ENCODE results near the gene AKAP7.

AKAP7 gene

GRCh38 chr6:131199568-131200272 lies 64.5 kb downstream of the AKAP7 start:
- DNase-seq (ENCODE audit: low read depth), result peak; percentile 58

DNA sequence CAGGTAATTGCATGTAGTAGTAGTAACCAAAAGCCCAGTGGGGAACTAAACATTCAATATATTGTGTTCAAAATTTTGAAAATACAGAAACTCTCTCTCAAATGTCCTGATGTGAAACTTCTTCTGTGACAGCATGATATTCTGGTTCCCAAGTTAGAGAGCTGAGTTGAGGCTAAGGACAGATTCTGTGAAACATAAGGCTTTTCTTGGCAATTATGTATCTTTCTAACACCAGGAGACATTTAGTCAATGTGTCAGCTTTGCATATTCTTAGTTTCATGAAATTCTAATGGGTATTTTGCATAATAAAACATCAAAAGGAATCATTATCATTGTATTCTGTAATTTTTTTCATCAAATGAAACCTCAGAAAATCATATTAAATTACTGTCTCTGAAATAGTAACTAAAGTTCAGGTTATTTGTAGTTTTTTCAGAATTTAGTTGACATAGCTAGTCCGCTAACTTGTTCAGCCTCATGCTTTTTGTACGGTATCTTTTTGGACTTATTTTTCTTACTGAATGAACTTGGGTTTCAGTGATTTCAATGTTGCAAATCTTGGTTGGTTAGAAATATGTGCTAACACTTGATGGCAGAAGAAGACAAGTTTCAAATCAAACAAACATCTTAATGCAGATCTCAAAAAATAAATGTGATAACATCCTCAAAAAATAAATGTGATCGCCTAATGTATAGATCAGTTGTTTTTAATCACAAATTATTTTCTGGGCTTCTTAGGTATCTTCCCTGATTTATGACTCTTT lies 70.4 kb downstream of the AKAP7 start:
- DNase-seq (ENCODE audit: low read depth), result no peak

DNA sequence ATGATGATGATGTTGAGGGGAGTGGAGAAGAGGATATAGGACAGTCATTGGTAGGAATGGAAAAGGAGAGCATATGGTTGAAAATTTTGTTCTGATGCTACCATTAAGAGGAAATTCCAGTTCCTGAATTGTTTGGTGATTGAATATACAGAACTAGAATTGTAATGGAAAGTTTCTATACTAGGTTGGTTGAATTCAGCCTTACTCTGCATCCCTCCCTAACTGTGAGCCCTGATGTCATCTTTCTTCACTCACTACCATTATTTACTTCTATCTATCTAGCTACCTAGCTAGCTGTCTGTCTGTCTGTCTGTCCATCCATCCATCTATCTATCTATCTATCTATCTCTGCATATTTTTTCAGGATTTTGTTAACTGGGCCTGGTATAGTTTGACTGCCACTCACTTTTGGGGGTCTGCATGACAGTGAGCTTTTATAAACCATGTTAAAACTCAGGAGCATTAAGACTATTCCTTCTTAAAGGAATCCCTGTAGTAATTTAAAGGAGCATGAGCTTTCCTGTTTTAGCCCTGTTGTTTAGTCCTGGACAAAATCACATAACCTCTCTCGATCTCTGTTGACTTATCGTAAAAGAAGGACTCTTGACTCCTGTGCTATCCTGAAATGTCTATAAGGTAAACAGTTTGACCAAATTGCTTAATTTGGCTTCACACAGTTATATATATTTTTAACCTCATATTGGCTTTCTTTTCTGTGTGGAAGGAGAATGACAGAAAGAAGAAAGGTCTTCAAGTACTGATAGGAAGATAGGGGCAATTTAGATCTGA lies 71.4 kb downstream of the AKAP7 start:
- no peak for DNase-seq (ENCODE audit: low read depth)

- no peak for DNase-seq (ENCODE audit: low read depth)
Measured at GRCh38 chr6:131208787-131209186, 73.5 kb downstream of the AKAP7 start.

GRCh38 chr6:131210469-131210868 lies 75.2 kb downstream of the AKAP7 start:
- DNase-seq (ENCODE audit: low read depth), result no peak

DNA sequence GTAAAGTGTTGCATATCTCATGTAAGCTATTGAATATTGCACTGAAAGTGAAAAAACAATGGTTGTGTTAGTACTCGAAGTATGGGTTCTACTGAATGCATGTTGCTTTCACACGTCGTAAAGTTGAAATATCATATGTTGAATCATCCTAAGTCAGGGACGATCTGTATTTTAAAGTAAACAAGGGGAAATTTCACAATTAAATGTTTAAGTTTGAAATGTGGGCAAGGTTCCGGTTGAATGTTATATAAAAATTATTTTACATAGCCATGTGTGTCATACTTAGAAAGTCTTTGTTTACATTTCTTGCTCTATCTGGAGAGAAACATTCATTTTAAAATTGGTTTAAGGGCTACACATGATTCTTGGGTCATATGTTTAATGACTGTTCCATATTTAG lies 76.8 kb downstream of the AKAP7 start:
- DNase-seq (ENCODE audit: low read depth), result no peak

GRCh38 chr6:131212913-131213312 lies 77.6 kb downstream of the AKAP7 start:
- no peak for DNase-seq (ENCODE audit: low read depth)

- DNase-seq (ENCODE audit: low read depth), result no peak
Measured at GRCh38 chr6:131213501-131213990, 78.3 kb downstream of the AKAP7 start.

DNA sequence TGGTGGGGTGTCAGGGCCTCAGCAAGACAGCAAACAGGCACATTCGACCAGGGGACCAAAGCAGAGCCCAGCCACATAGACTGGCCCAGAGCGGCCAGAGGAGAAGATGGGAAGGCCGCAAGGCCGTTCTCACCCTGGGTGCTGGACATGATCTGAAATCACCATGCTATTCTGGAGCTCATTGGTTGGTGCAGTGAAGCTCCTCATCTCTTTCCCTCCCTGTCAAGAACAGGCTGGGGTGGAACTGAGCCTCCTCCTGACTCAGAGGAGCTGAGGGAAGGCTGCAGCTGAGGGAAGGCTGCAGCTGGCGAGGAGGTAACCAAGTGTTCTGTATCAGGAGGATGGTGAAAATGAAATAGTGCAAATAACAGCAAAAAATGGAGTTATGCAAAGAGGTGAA lies 80.0 kb downstream of the AKAP7 start:
- no peak for DNase-seq (ENCODE audit: low read depth)

DNA sequence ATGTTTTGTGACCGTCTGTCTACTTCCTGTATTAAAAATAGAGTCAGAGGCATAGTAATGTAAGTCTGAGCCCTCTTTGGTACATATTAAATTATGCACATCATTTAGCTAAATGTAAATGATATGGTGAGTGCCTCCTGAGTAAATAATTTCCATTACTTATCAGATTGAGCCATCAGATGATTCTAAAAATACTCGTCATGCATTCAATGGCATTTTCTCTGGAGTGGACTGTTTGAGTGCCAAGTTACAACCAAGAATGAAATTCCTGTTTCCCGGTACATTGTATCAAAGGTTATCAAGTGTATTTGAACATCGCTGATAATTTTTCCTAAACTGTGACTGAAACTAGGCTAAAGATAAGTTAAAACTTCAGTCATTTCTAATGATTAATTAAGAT lies 81.0 kb downstream of the AKAP7 start:
- DNase-seq (ENCODE audit: low read depth), result no peak

DNA sequence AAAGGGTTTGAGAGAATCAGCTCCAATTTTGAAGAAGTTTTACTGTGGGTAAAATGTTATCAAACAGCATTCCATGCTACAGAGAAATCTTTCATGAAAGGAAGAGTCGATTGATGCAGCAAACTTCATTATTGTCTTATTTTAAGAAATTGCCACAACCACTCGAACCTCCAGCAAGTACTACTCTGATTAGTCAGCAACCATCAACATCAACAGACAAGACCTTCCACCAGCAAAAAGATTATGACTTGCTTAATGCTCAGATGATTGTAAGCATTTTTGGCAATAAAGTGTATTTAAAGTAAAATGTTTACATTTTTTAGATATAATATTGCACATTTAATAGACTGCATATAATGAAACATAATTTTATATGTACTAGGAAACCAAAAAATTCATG lies 87.5 kb downstream of the AKAP7 start:
- DNase-seq (ENCODE audit: low read depth), result no peak

- no peak for DNase-seq (ENCODE audit: low read depth)
Measured at GRCh38 chr6:131223416-131223815, 88.1 kb downstream of the AKAP7 start.

GRCh38 chr6:131225127-131225526 lies 89.9 kb downstream of the AKAP7 start:
- no peak for DNase-seq (ENCODE audit: low read depth)

GRCh38 chr6:131225959-131226358 lies 90.7 kb downstream of the AKAP7 start:
- DNase-seq (ENCODE audit: low read depth), result no peak

- no peak for DNase-seq (ENCODE audit: low read depth)
Measured at GRCh38 chr6:131226459-131227157, 91.3 kb downstream of the AKAP7 start.

- DNase-seq (ENCODE audit: low read depth), result no peak
Measured at GRCh38 chr6:131227158-131227543, 91.9 kb downstream of the AKAP7 start.

- no peak for DNase-seq (ENCODE audit: low read depth)
Measured at GRCh38 chr6:131231103-131231502, 95.8 kb downstream of the AKAP7 start.

- no peak for DNase-seq (ENCODE audit: low read depth)
Measured at GRCh38 chr6:131231891-131232290, 96.6 kb downstream of the AKAP7 start.

- DNase-seq (ENCODE audit: low read depth), result no peak
Measured at GRCh38 chr6:131244942-131245341, 109.7 kb downstream of the AKAP7 start.

DNA sequence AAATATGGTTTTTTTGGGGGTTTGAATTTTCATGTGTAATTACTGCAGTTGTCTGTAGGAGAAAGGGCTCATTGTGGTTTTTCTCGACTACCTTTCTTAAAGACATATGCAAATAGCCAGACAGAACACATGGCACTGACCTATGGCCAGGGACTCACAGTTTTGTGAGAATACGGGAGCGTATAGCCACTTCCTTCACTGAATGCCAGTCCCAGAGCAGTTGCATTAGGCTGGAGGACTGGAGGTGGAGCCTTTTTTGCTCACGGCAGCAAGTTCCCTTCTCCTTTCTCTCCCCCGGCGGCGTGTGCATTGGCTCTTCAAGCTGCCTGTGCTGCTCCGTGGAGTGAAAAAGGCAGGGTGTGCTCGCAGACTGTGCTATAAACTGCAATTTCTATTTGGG lies 114.9 kb downstream of the AKAP7 start:
- DNase-seq (ENCODE audit: low read depth), result no peak

- no peak for DNase-seq (ENCODE audit: low read depth)
Measured at GRCh38 chr6:131250936-131251335, 115.7 kb downstream of the AKAP7 start.

DNA sequence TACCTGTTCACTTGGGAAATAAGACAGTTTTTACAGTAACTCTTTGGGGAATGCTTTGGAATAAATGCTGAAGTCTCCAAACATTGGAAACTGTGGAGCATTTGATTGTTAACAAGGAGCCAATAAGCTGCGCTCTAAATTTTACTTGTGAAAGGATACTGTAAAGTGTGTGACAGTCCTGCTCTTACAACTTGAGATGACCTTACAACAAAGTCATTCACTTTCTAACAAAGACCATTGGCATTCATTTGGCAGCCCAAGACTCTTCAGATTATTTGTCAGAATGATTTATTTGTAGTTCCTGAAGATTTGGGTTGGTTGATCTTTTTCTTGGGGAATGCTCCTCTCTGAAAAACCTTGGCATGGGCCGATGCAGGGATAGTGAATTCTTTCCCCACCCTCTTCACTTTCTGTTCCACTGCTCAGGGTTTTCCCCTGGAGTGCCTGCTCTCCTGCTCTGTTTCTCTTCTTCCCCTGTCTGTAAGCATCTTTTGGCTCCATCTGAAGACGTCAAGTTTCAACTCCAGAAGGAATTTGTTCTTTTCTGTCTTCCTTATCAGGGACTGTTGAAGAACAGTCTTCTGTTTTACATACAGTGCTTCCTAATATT lies 116.4 kb downstream of the AKAP7 start:
- no peak for DNase-seq (ENCODE audit: low read depth)
